HG02588 (cell line): ENCODE measurements around the gene MAGEF1.

Experiments
- ATAC-seq: cut with Tn5 transposase; IDR thresholded peaks from one replicate; pipeline ENCODE4 v1.9.1; 2021; ENCODE audit warnings: mild to moderate bottlenecking, moderate library complexity; ENCODE audit not compliant: unreplicated experiment

MAGEF1 gene, protein sequence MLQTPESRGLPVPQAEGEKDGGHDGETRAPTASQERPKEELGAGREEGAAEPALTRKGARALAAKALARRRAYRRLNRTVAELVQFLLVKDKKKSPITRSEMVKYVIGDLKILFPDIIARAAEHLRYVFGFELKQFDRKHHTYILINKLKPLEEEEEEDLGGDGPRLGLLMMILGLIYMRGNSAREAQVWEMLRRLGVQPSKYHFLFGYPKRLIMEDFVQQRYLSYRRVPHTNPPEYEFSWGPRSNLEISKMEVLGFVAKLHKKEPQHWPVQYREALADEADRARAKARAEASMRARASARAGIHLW

DNA sequence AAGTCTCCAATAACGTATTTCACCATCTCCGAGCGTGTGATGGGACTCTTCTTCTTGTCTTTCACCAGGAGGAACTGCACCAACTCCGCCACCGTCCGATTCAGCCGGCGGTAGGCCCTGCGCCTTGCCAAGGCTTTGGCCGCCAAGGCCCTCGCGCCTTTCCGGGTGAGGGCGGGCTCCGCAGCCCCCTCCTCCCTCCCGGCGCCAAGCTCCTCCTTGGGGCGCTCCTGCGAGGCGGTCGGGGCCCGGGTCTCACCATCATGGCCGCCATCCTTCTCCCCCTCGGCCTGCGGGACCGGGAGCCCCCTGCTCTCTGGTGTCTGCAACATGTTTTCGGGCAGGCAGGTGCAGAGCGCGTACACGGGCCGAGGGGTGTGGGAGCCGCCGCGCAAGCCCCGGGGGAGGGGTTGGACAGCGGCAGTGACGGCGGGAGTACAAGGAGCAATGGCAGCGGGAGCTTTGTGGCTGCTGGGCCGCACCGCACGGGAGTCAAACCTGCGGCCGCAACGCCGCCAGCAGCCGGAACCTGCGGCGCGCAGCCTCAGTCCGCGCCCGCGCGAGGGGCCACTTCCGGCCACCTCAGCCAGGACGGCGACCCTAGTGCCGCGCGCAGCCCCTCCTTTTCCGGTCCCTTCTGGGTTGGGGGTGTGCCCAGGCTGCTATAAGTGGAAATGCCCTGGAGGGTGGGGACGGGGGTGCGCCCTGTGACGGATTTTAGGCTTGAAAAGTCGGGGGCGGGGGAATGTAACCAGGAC, at the start of gene MAGEF1:
Gene MAGEF1, minus strand, starts transcription at position 572 of the 755 bp plus-strand sequence. Its CDS starts 243 bp downstream, at position 329.
- peak; percentile 76 for ATAC-seq

DNA sequence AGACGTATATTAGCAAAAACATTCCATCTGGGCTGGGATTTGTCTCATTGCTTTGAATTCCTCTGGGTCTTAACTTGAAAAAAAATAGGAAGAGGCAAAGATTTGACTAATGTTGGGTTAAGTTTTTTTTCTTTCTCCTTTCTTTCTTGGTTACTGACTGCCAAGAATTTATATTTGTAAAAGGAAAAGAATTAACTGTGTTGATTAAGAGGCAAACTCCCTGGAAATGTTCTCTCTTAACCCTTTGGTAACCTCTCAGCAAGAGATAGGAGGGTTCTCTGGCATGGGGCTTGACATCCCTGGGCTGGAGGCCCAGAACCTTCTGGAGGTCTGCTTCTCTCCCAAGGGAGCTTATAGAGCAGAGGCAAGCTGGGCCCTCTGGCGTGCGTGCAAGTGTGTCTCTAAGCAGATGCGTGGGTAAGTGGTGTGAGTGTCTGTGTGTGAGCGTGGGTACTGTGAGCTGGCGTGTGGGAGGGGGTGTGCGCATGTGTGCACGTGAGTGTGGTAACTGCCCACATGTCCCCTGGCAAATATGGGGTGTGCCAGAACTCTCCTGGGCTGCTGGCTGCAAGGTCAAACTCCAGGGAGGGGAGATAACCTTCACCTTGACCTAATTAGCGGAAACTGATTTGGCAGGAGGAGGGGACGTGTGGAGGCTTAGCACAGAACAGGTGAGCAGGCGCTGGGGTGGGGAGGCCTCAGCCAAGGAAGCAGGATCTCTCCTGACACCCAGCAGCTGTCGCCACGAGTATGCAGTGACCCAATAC, 49.4 kb upstream of the MAGEF1 start:
- no peak for ATAC-seq

DNA sequence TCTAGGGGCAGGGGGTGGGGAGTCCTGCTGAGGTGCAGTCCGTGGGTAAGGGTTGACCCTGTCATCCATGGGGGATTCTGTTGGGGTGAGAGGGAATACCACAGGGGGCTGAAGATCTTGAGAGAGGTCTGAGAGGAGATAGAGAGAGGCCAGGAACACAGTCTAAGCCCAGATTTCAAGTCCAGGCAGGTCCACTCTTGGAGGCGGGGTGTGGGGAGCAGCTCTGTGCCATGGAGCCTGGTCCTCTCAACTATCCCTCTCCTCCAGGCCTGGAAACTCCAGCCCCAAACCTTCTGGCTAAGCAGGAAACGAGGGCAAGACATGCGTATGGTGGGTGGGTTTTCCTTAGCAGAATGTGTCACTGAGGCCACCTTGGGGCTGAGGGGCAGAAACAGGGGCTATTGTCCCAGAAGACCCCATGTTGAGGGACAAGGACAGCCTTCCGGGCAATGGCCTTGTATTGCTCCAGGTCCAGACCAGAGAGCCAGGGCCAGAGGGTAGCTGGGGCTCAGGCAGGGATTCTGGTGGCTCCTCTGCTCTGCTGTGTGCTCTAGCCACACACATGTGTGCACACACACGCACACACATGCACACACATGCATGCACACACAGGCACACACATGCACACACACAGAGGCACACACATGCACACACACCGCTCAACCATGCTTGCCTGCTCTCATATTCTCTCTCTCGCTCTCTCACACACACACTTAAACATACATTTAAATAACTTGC, 48.6 kb upstream of the MAGEF1 start:
- ATAC-seq: no peak

DNA sequence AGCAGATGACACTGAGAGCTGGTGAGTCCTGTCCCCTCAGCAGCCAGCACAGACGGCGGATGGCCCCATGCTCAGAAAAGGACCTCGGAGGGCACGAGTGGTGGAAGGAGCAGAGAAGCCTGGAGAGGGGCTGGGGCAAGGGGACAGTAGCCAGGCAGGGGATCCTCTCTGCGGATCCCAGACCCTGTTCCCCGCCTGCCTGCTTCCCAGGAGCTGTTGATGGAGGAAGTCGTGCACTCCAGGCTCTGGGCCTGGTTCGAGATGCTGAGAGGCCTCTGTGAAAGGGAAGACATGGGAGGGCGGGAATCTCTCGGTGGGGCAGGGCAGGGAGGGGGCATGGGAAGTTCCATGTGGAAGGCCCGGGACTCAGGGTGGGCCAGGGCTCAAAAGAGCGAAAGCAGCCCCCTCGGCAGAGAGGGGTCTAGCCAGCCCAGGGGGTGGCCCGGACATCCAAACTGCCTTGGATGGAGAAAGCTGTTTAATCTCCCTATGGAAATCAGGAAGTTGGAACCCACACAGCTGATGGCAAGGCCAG, 47.9 kb upstream of the MAGEF1 start:
- ATAC-seq: no peak

DNA sequence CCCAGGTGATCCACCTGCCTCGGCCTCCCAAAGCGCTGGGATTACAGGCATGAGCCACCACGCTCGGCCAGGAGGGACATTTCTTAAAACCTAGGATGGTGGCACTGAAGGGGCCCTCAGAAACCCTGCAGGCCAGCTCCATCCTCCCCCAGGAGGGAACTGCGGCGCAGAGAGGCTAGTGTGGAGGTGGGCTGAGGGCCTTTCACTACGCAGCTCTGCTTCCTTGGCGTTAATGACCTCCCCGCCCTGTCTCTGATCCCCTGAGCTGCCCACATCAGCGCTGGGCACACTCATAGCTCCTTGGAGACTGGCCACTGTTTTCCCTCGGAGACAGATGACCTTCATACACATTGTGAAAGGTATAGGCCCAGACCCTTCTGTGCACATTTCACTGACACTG, 46.2 kb upstream of the MAGEF1 start:
- ATAC-seq: no peak

DNA sequence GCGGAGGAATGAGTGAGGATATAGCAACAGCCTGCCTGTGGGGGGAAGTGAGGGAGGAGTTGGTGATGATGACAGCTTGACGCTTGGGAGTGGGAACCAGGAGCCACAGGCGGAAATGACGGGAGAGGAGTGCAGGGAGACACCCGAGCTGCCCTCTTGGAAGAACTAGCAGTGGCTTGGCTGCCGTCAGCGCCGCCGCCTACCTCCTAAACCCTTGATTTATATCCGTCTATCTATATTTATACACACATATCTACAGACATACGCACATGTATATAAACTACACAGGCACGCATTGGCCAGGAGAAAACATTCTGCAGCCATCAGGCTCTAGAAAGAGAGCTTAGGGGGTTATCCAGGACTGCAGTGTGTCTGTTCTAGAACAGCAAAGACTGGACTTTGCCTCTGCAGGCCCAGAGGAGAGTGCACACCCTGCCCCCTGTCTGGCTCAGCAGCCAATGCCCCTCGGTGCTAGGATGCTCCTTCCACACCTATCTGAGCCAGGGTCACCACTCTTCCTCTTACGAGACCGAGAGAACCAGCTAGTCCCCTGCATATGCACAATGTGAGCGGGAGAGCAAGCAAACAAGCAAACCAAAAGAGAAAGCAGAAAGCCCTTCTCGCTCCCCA, 45.3 kb upstream of the MAGEF1 start:
- no peak for ATAC-seq

DNA sequence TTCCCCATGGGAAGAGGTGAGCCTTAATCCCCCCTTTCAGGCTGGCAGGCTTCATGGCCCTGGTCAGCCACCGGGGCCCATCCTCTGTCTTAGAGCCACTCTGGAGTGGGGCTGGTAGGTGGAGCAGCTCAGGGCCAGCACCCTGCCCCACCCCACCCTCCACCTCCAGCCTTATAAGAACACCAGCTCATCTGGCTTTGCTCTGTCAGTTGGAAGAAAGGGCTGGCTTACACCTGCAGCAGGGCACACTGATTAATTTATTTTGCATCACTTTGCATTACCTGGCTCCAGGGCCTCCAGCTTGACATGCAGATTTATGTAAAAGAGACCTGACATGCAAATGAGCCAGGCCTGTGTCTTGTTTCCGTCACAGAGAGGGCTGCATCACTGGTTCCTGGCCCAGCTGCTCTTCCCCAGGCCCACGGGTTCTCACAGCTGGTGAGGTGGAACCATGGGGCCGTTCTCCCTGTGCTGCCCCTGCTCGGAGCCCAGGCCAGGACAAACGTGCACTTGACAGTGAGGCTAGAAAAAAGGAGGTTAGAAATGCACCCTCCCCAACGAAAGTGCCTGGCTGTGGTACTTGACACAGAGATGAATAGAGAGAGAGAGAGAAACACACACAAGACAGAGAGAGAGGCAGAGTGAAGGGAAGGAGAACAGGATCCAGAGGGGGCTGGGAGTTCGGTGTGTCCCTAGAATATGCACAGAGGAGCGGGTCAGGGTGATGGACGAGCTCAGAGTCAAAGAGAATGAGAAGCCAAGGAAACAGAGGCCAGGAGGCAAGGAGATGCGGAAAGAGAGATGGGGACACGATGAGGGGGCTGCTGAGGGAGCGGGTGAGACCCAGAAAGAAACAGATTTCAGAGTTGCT, 44.5 kb upstream of the MAGEF1 start:
- no peak for ATAC-seq

DNA sequence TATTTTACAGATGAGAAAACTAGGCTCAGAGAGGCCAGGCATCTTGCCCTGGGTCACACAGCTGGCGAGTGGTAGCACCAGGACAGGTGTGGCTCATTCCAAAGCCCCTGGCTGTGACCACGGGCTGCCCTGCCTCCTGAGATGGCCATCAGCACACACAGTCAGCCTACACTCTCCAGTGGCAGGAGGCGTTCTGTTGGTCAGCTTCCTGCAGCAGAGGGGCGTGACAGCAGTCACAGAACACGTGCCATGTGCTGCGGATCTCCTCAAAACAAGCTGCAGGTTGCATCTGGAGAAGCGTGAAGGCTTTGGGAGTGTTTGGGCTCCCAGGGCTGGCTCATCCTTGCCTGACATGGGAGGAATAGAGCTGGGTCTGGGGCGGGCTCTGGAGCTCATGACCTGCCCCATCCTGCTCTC, 43.5 kb upstream of the MAGEF1 start:
- no peak for ATAC-seq

DNA sequence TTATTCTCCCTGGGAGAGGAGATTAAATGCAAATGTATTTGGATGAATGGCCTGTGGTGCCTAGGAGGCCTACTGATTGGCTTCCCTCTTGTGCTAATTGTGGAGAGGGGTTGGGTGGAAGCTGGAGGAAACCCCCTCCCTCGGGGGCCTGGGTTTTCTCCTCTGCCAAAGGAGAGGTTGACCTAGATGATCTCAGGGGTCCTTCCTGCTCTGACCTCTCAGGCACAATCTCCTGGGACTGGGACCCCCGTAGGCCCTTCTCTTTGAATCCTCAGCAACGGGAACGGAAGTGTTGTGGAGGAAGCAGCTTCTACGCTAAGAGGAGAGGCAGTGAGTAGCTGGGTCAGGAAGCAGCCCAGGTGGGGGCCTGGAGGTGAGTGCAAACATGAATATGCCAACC, 40.5 kb upstream of the MAGEF1 start:
- ATAC-seq: no peak

DNA sequence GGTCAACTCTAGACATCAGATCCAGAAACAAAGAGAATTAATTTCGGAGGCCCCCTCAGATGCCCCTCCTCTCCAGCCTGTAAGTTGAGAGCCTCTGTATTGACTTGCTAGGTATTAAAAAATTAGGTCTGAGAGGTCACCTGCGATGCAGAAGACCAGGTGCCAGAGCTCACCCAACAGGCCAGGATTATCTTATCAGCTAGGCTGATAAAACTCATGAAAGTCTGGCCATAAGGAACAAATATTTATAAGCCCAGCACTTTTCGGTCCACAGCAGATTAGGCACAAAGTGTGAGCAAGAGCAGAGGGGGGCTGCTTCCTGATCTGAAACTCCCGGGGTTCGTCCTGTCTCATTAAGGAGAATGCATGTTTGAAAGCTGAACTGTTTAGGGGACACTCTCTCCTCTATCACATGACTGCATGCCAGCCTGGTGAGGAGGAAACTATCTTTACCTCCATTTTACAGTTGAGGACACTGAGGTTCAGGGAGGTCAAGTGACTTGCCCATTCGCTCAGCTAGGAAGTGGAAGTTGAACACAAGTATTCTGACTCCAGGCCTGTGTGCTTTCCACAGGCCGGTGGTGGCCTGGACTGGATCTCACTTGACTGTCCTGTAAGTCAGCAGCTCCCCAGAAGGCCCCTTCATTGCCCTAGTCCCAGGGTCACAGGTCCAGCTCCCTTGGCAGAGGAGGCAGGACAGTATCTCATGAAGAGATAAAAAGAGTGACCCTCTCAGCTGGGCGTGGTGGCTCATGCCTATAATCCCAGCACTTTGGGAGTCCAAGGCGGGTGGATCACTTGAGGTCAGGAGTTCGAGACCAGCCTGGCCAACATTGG, 39.6 kb upstream of the MAGEF1 start:
- no peak for ATAC-seq

DNA sequence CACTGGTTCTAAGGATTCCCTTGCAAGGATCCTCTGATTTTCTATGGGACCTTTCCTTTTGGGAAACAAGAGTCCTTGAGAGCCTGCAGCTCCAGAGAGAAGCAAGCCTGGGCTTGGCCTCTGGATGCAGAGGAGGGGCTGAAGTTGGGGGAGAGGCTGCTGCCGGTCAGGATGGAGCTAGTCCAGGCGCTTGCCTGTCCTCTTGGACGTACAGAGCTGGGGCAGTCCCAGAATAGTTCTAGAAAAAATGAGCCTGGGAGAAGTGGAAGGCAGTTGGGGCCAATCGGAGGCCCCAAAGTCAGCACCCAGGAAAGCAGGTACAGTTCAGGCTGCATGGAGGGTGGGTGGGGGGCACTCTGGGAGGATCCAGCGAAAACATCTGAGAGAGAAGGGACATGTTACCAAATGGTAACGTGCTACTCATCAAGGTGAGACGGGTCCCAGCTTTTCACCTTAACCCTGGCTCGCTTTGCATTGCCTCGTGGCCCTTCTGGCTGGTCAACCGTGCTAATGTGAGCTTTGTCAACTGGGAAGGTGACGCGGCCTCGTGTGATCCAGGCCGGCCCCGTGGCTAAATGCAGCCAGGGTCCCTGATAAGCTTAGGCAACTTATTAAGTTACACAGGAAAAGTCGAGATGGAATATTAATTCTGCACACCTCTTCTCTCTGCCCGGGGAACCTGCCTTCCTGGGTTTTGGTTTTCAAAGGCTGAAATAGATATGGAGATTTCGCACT, 38.7 kb upstream of the MAGEF1 start:
- no peak for ATAC-seq

DNA sequence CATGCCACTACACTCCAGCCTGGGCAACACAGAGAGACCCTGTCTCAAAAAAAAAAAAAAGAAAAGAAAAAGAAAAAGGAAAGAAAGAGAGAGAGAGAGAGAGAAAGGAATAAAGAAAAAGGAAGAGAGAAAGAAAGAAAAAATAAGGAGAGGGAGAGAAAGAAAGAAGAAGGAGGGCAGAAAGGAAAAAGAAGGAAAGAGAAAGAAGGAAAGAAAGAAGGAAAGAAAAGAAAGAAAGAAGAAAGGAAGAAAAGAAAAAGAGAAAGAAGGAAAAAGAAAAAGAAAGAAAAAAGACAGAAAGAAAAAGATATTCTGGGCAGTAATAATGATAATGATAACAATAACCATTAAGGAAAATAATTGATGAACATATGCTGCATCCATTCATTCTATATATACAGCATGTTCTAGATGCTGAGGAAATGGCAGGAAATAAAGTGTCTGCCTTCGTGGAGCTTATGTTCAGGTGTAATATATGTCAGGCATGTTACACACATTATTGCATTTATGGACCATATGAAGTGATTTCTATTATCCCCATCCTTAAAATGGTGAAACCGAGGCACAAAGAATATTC, 37.4 kb upstream of the MAGEF1 start:
- ATAC-seq: no peak

DNA sequence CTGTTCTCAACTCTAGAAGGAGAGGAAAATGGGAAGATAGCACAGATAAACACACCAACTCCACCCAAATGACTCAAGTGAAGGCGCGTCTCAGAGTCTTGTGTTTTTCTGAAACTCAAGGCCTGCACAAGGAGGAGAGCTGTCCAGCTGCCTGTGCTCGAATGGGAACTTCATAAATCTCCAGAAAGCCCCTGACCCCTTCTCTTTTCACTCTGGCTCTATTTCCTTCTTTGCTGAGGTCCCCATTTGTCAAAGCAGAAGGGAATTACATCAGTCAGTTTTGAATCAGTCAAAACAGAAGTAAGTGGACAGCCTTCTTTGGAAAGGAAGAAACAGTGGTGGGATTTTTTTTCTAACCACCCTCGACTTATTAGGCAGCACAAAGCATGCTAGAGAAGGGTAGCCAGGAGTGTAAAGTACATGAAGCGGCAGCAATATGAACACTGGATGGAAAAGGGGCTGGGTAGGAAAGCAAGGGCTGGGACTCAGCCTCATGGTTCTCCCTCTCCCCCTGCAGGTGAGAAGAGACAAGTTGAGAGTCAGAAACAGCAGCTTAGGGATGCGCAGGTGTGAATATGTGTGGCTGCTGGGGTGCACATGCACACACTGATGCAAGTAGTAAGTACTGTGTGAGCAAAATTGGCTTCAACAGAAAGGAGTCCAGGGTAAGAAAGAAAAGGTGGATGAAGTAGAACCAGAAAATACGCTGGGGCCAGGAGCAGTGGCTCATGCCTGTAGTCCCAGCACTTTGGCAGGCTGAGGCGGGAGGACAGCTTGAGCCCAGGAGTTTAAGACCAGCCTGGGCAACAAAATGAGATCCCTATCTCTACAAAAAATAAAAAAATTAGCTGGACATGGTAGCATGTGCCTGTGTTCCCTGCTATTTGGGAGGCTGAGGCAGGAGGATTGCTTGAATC, 36.6 kb upstream of the MAGEF1 start:
- peak; percentile 62 for ATAC-seq

DNA sequence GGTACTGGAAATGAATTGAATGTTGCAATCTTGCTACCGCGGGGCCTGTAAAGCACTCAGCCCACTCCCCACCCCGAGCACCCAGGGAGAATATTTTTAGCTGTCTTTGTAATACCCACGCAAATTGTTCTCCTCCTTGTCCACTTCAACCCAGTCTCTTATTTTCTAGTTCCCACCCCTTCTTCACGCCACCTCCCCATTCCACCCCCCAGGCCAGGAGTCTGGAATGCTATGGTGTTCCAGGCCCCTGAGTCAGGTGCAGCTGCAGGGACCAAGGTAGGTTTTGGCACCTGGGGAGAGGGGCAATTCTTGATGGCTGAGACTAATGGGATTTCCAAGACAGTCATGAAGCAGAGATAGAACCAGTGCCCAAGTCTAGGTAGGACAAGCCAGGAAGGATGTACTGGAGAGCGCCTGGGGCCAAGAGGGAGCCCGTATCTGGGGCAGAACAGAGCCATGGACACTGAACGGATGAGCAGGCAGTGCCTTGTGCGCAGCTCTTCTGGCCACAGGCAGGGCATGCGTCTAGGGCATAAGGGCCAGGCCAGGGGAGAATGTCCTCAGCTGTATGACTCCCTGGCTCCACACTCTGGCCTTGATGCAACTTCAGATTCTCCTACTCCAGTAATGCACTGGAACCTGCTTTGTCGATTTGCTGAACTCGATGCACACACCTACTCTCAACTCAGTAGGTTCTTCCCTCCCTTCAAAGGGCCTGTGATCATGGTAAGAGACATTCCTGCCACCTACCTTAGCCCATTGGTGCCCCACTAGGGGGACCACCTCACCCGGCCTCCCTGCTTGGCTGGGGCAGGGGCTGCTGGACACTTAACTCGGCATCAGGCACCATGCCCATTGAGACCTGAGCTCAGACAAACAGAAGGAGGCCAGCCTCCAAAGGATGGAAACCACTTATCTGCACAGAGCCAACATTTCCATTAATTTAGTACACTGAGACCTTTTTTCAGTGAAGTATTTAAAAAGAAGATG, 34.6 kb upstream of the MAGEF1 start:
- ATAC-seq: no peak

DNA sequence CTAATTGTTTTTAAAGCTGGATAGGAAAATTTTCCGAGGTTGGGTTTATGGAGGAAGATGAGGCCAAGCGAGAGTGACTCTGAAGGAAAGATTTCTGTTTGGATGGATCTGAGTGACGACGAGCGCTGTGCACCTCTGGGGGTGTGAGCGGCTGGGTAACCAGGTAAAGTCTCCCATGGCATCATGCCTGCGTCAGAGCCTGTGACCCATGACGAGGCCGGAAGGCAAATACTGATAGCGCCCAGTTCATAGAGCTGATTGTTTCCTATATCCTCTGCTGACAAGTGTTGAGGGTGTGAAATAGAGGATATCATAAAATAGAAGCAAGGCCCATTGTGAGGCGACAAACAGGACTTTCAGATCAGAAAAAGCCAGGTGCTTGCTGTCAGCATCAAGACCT, 33.7 kb upstream of the MAGEF1 start:
- ATAC-seq: no peak
